Breast epithelium (tissue), 3 donors: ENCODE data around the gene ZNF83.

Source experiments
- CTCF ChIP-seq, 3 donors: fragments of 450-650 bp; IDR thresholded peaks; one replicate each; pipeline ENCODE4 v1.5.1; 2016 to 2017; ENCODE audit warnings: antibody characterized with exemption in 3 of 3, mild to moderate bottlenecking in 3 of 3, moderate library complexity in 3 of 3
- POLR2A ChIP-seq: fragments of 450-650 bp; IDR thresholded peaks from one replicate; pipeline ENCODE4 v1.6.1; 2016; ENCODE audit warnings: antibody characterized with exemption, mild to moderate bottlenecking, moderate library complexity
- POLR2AphosphoS5 ChIP-seq, 3 donors: sonication (generic); formaldehyde crosslinking; IDR thresholded peaks; one replicate each; pipeline ENCODE4 v1.6.1; 2017; ENCODE audit warnings: antibody characterized with exemption in 3 of 3

- no peak for TF ChIP-seq POLR2A
- TF ChIP-seq CTCF (IDR thresholded peaks at IDR 0.05), result no peak
- TF ChIP-seq POLR2AphosphoS5 (IDR thresholded peaks at IDR 0.05), result no peak
Observed at GRCh38 chr19:52600639-52601024, 37.5 kb downstream of the ZNF83 start.
